ENCODE results near the gene TET2. TPM values are rescaled to one million over a fixed set of nuclear protein-coding genes. Genes with fewer than 3 reads are reported as not detected.

TET2 gene
- total RNA-seq, 1 donor from 2014 or later, result 51.2 TPM

DNA sequence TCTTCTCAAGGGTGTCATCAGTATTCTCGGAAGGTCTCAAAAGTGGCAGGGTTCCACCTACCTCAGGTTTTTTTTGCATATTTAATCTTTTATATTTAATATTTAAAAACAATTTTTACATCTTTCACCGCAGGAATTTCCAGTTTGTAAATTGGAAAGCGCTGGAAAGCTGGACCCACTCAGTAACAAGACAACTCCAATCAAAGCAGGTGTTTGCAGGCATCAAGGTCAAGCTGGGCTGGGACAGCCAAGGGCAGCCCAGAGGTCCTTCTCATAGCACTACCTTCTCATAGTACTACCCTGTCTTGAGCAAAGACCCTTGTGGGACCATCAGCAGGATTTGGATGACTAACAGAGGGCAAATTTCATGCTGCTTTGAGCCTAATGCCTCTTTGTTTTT lies 160.1 kb downstream of the TET2 start:
- H3K9me3 Mint-ChIP-seq, result peaks cover 10% of the 10 kb centered on the region
- intact Hi-C loops (cut with micrococcal nuclease), result loop anchor here (1.0 to 2.0 kb wide), 5 partner anchors 116 to 402 kb away; partner anchors contain the start of genes GSTCD and INTS12
- H3K27ac Mint-ChIP-seq, result peak overlapping the region; percentile 90
- no peaks in the 10 kb centered on the region for H3K27me3 Mint-ChIP-seq
- peak overlapping the region; percentile 74 for H3K4me3 Mint-ChIP-seq
- no peaks in the 10 kb centered on the region for H3K36me3 Mint-ChIP-seq (ENCODE audit: low read depth)
- ChIA-PET POLR2A (interaction anchor here (1.0 to 1.4 kb wide), 2 partner anchors 44 to 160 kb away, joined by 3 to 6 read pairs; partner anchors contain the start of gene TET2), CTCF (no interaction called here)
- TF ChIP-seq, protein P1, sequence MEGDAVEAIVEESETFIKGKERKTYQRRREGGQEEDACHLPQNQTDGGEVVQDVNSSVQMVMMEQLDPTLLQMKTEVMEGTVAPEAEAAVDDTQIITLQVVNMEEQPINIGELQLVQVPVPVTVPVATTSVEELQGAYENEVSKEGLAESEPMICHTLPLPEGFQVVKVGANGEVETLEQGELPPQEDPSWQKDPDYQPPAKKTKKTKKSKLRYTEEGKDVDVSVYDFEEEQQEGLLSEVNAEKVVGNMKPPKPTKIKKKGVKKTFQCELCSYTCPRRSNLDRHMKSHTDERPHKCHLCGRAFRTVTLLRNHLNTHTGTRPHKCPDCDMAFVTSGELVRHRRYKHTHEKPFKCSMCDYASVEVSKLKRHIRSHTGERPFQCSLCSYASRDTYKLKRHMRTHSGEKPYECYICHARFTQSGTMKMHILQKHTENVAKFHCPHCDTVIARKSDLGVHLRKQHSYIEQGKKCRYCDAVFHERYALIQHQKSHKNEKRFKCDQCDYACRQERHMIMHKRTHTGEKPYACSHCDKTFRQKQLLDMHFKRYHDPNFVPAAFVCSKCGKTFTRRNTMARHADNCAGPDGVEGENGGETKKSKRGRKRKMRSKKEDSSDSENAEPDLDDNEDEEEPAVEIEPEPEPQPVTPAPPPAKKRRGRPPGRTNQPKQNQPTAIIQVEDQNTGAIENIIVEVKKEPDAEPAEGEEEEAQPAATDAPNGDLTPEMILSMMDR (IDR thresholded peaks at IDR 0.05), result no peak
- DNase-seq (no peak), ATAC-seq (ENCODE audit: low read depth) (no peak)
- peaks cover 22% of the 10 kb centered on the region for H3K4me1 Mint-ChIP-seq

DNA sequence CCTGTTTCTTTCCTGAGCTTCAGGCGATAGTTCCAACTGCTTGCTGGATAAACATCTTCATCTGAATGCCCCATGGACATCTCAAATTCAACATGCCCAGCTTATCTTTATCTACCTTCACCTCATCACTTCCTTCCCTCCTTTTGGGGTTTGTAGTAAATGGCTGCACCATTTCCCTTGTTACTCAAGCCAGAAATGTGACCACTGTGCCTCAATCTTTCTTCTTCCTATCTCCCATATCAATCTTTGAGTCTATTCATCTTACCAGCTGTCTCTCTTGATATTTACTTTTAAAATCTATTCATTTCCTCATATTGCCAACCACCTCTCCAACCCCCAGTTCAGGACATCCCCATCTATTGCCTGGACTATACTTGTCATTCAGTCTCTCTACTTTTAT lies 171.8 kb downstream of the TET2 start:
- H3K4me3 Mint-ChIP-seq, result no peak overlapping the region
- TF ChIP-seq, protein P1 (IDR thresholded peaks at IDR 0.05), result no peak
- ChIA-PET POLR2A (no interaction called here), CTCF (no interaction called here)
- no peaks in the 10 kb centered on the region for H3K9me3 Mint-ChIP-seq
- no peak for ATAC-seq (ENCODE audit: low read depth)
- no peak overlapping the region for H3K27ac Mint-ChIP-seq
- no peak for DNase-seq
- H3K27me3 Mint-ChIP-seq, result no peaks in the 10 kb centered on the region
- H3K36me3 Mint-ChIP-seq (ENCODE audit: low read depth), result no peaks in the 10 kb centered on the region
- H3K4me1 Mint-ChIP-seq, result no peaks in the 10 kb centered on the region
- intact Hi-C loops (cut with micrococcal nuclease), result no loop called here

DNA sequence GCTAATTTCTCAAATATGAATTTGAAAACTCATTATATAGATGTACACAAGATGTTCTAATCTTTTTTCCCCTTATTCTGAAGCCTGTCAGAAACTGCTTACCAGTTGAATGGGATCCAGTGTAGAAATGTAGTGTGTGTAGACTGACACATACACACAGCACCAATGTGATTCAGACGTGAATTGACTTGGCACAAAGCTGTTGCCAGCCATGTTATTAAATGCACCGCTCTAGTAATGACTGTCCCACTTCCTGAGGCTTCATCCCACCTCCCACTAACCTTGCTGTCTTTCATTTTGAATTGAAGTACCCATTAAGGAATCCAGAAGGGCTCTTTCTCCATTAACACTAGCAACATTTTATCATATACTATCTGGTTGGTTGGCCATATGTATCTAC lies 180.5 kb downstream of the TET2 start:
- Mint-ChIP-seq H3K4me3 (no peak overlapping the region), H3K4me1 (no peaks in the 10 kb centered on the region), H3K27ac (no peak overlapping the region), H3K9me3 (no peaks in the 10 kb centered on the region), H3K27me3 (no peaks in the 10 kb centered on the region), H3K36me3 (ENCODE audit: low read depth) (no peaks in the 10 kb centered on the region)
- POLR2A ChIA-PET, result no interaction called here
- ATAC-seq (ENCODE audit: low read depth) (no peak), DNase-seq (no peak)
- TF ChIP-seq, protein P1 (IDR thresholded peaks at IDR 0.05), result no peak
- intact Hi-C loops (cut with micrococcal nuclease), result no loop called here
- CTCF ChIA-PET, result no interaction called here

DNA sequence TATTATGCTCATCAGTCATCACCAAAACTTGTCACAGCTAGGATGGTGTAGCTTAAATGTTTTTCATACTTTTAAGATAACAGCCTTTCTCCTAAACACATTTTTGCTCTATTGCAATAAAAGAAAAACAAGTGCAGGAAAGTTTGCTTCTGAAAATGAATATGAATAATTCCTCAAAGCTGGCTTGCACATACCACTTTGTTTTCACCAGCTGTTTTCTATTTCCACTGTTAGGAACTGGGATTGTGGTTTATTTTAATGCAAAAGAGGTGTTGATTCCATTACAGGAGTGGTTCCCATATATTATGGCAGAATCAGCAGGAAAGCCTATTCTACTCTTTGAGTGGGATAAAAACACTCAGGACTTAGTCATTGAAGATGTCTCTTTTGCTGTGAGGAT lies 181.3 kb downstream of the TET2 start:
- intact Hi-C loops (cut with micrococcal nuclease), result no loop called here
- CTCF ChIA-PET, result no interaction called here
- ATAC-seq (ENCODE audit: low read depth), result no peak

DNA sequence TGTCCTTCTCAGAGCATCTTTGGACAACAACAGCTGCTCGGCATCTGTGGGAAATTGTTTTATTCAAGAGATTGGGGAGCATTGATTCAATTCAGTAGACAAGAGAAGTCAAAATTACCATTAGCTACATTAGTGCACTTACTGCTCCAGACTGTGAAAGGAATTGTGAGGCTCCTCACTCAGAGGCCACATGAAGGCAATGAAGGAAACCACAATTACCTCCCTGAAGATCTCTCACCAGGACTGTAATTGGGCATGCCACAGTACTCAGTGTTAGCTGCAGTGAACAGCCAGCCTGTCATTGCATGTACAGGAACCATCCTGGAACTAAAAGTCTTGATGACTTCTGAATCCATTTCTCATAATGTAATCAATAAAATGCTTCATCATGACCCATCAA lies 182.4 kb downstream of the TET2 start:
- TF ChIP-seq, protein P1 (IDR thresholded peaks at IDR 0.05), result no peak
- Mint-ChIP-seq H3K36me3 (ENCODE audit: low read depth) (no peaks in the 10 kb centered on the region), H3K4me1 (no peaks in the 10 kb centered on the region), H3K27me3 (no peaks in the 10 kb centered on the region), H3K9me3 (no peaks in the 10 kb centered on the region), H3K4me3 (no peak overlapping the region), H3K27ac (no peak overlapping the region)
- POLR2A ChIA-PET, result no interaction called here
- DNase-seq (no peak), ATAC-seq (ENCODE audit: low read depth) (no peak)
- CTCF ChIA-PET, result no interaction called here
- intact Hi-C loops (cut with micrococcal nuclease), result no loop called here

More for the DNA sequence above, 181.3 kb downstream of the TET2 start:
- no peak overlapping the region for H3K4me3 Mint-ChIP-seq
- POLR2A ChIA-PET, result no interaction called here
- no peak for DNase-seq
- no peak overlapping the region for H3K27ac Mint-ChIP-seq
- no peaks in the 10 kb centered on the region for H3K36me3 Mint-ChIP-seq (ENCODE audit: low read depth)
- TF ChIP-seq, protein P1 (IDR thresholded peaks at IDR 0.05), result no peak
- no peaks in the 10 kb centered on the region for H3K9me3 Mint-ChIP-seq
- H3K4me1 Mint-ChIP-seq, result no peaks in the 10 kb centered on the region
- H3K27me3 Mint-ChIP-seq, result no peaks in the 10 kb centered on the region

Measured in activated B cell treated with CpG ODN at 0.5 μM for 24 hours (primary cell).